GM03348 (cell line): Measurements from ENCODE around the gene USP7.
"Not testable (repeated sequence)": the region's sequence is repeated elsewhere in the genome, so short reads cannot be mapped to it uniquely, and the experiment has no call there.

ENCODE experiments used
- DNase-seq: peaks from one replicate; pipeline ENCODE4 v3.0.0; 2012; ENCODE audit warnings: low spot score

The USP7 gene

GRCh38 chr16:8963821-8964441 lies at the start of gene USP7:
Gene USP7 (minus strand): TSS chr16:8963906. CDS start chr16:8963285, 621 bp downstream.
- peak; percentile 98 for DNase-seq

GRCh38 chr16:9013508-9013864 lies 49.8 kb upstream of the USP7 start:
- peak; percentile 21 for DNase-seq

- DNase-seq: peak; percentile 14
Observed at GRCh38 chr16:9012848-9013507, 49.3 kb upstream of the USP7 start.

- DNase-seq: no peak
Observed at GRCh38 chr16:9012330-9012729, 48.6 kb upstream of the USP7 start.

GRCh38 chr16:9008601-9009260 lies 45.0 kb upstream of the USP7 start:
- peak; percentile 94 for DNase-seq

GRCh38 chr16:9007177-9007794 lies 43.6 kb upstream of the USP7 start:
- peak; percentile 58 for DNase-seq

- DNase-seq: no peak
Observed at GRCh38 chr16:9004183-9004582, 40.5 kb upstream of the USP7 start.

GRCh38 chr16:9003763-9004162 lies 40.1 kb upstream of the USP7 start:
- no peak for DNase-seq

GRCh38 chr16:9003322-9003721 lies 39.6 kb upstream of the USP7 start:
- no peak for DNase-seq

GRCh38 chr16:9002042-9002441 lies 38.3 kb upstream of the USP7 start:
- no peak for DNase-seq

- no peak for DNase-seq
Observed at GRCh38 chr16:9000664-9001063, 37.0 kb upstream of the USP7 start.

GRCh38 chr16:8999800-9000199 lies 36.1 kb upstream of the USP7 start:
- DNase-seq: no peak

- DNase-seq: peak; percentile 81
Observed at GRCh38 chr16:8998108-8998507, 34.4 kb upstream of the USP7 start.

GRCh38 chr16:8996891-8997290 lies 33.2 kb upstream of the USP7 start:
- DNase-seq: no peak

GRCh38 chr16:8990445-8990844 lies 26.7 kb upstream of the USP7 start:
- DNase-seq: no peak

- DNase-seq: no peak
Observed at GRCh38 chr16:8989099-8989878, 25.6 kb upstream of the USP7 start.

GRCh38 chr16:8986818-8987191 lies 23.1 kb upstream of the USP7 start:
- no peak for DNase-seq

- DNase-seq: no peak
Observed at GRCh38 chr16:8986111-8986510, 22.4 kb upstream of the USP7 start.

GRCh38 chr16:8982816-8983215 lies 19.1 kb upstream of the USP7 start:
- no peak for DNase-seq

- not testable (repeated sequence) for DNase-seq
Observed at GRCh38 chr16:8981901-8982300, 18.2 kb upstream of the USP7 start.

- not testable (repeated sequence) for DNase-seq
Observed at GRCh38 chr16:8976189-8976588, 12.5 kb upstream of the USP7 start.

- DNase-seq: no peak
Observed at GRCh38 chr16:8975039-8975438, 11.3 kb upstream of the USP7 start.
